GM12878 (cell line): ENCODE data around the gene MFN2. TPM values are rescaled to one million over a fixed set of nuclear protein-coding genes. Genes with fewer than 3 reads are reported as not detected.

Source experiments
- ATAC-seq: fragments of 200-7000 bp; cut with Tn5 transposase; 3 replicates; pipeline ENCODE4 v1.9.1; 2020; ENCODE audit warnings: mild to moderate bottlenecking, moderate library complexity
- BruUV-seq: library from RNA; stranded (reverse); fragments of 400-500 nt; replicated peaks from 2 replicates; lab custom pipeline; 2021; lab: Mats Ljungman, UMichigan
- CTCF ChIA-PET: fragments of 300-600 bp; sonication (Branson Sonifier 250); formaldehyde crosslinking; extraction: SDS; loops from one replicate; lab custom pipeline; 2021; ENCODE audit warnings: inconsistent platforms; lab: Yijun Ruan, JAX
- POLR2A ChIA-PET: fragments of 350-600 bp; formaldehyde crosslinking; extraction: SDS; loops from one replicate; lab custom pipeline; 2021; ENCODE audit warnings: inconsistent platforms; lab: Charles Lee
- RAD21 ChIA-PET: fragments of 300-600 bp; sonication (Branson Sonifier 250); formaldehyde crosslinking; loops from one replicate; lab custom pipeline; 2023; ENCODE audit warnings: antibody characterized with exemption; ENCODE audit not compliant: unreplicated experiment; lab: Charles Lee
- SMC1A ChIA-PET: fragments of 300-600 bp; sonication (Branson Sonifier 250); formaldehyde crosslinking; loops from one replicate; lab custom pipeline; 2023; ENCODE audit not compliant: unreplicated experiment, uncharacterized antibody; lab: Charles Lee
- DNase-seq: peaks from one replicate; pipeline ENCODE4 v3.0.0-alpha.2; 2011; ENCODE audit warnings: low read depth, low spot score
- FAIRE-seq: peaks from 3 replicates; lab custom pipeline; 2011; peaks lifted over from hg19 to GRCh38; lab: Jason Lieb, UNC
- H2AFZ ChIP-seq: 2 replicates; pipeline ENCODE4 v1.6.0; 2011; ENCODE audit warnings: low read depth, low read length, control low read depth; ENCODE audit not compliant: control insufficient read depth
- H3K27ac ChIP-seq: 2 replicates; pipeline ENCODE4 v1.5.1; 2011; ENCODE audit warnings: control low read depth; ENCODE audit not compliant: control insufficient read depth, insufficient read depth
- H3K27me3 ChIP-seq, 2 experiments: replicated peaks in 1 of 2; 2 replicates each; pipeline versions ENCODE4 v1.6.0 to v1.6.1; 2011; ENCODE audit warnings: low read length in 1 of 2; ENCODE audit not compliant: control insufficient read depth in 2 of 2, insufficient read depth in 2 of 2
- H3K36me3 ChIP-seq, 2 experiments: 2 replicates each; pipeline ENCODE4 v1.5.1; 2011; ENCODE audit warnings: low read length in 1 of 2; ENCODE audit not compliant: control insufficient read depth in 2 of 2, insufficient read depth in 2 of 2
- H3K4me1 ChIP-seq: 2 replicates; pipeline ENCODE4 v1.6.1; 2011; ENCODE audit warnings: mild to moderate bottlenecking, low read length, moderate library complexity, mixed read lengths; ENCODE audit not compliant: control insufficient read depth, insufficient read depth
- H3K4me2 ChIP-seq: 2 replicates; pipeline ENCODE4 v1.6.0; 2011; ENCODE audit warnings: control low read depth; ENCODE audit not compliant: control insufficient read depth, insufficient read depth
- H3K4me3 ChIP-seq: fragments of 200-600 bp; sonication (generic); 2 replicates; pipeline ENCODE4 v1.5.1; 2016
- H3K79me2 ChIP-seq: 2 replicates; pipeline ENCODE4 v1.6.0; 2011; ENCODE audit warnings: low read length; ENCODE audit not compliant: control insufficient read depth, insufficient read depth
- H3K9ac ChIP-seq: 2 replicates; pipeline ENCODE4 v1.8.0; 2011; ENCODE audit warnings: low read length, control low read depth, mixed read lengths; ENCODE audit not compliant: control insufficient read depth, insufficient read depth
- H3K9me3 ChIP-seq: replicated peaks from 3 replicates; pipeline ENCODE4 v1.5.1; 2011; ENCODE audit warnings: mild to moderate bottlenecking, low read length; ENCODE audit not compliant: control insufficient read depth, insufficient read depth
- H4K20me1 ChIP-seq: 2 replicates; pipeline ENCODE4 v1.6.0; 2011; ENCODE audit not compliant: control insufficient read depth, insufficient read depth
- BRCA1 ChIP-seq: IDR thresholded peaks from 2 replicates; pipeline ENCODE4 v1.6.1; 2011; ENCODE audit warnings: low read depth, low read length, improper control_type of control experiment
- CEBPZ ChIP-seq: fragments of 150-350 bp; IDR thresholded peaks from 2 replicates; pipeline ENCODE4 v1.6.1; 2016; ENCODE audit warnings: low read depth, low read length
- CREM ChIP-seq: IDR thresholded peaks from 2 replicates; pipeline ENCODE4 v1.6.1; 2014; ENCODE audit warnings: antibody characterized with exemption, low read depth
- GABPA ChIP-seq: IDR thresholded peaks from 2 replicates; pipeline ENCODE4 v1.6.1; 2014; ENCODE audit warnings: antibody characterized with exemption, low read depth, mild to moderate bottlenecking, inconsistent platforms
- RBBP5 ChIP-seq: fragments of 200-600 bp; sonication (generic); conservative IDR thresholded peaks from 2 replicates; pipeline ENCODE4 v1.6.1; 2016
- SMARCA5 ChIP-seq: fragments of 450-650 bp; IDR thresholded peaks from 2 replicates; pipeline ENCODE4 v1.6.1; 2017; ENCODE audit warnings: mild to moderate bottlenecking
- WGBS: methylation state at CpG from one replicate; pipeline ENCODE4 v1.1.6; 2016; ENCODE audit warnings: low lambda C conversion rate; ENCODE audit not compliant: insufficient replicate concordance, insufficient coverage; ENCODE audit errors: missing lambda C conversion rate; 5-methylcytosine and 5-hydroxymethylcytosine counted together
- in situ Hi-C: fragments of 300-500 bp; cut with MboI; formaldehyde crosslinking; loops from 9 replicates; pipeline ENCODE4 v1.14.3; 2018; ENCODE audit warnings: mixed read lengths
- intact Hi-C: fragments of 100-400 bp; cut with micrococcal nuclease; formaldehyde crosslinking; loops from one replicate; pipeline ENCODE4 v1.14.2; 2022; ENCODE audit not compliant: unreplicated experiment
- polyA plus RNA-seq, 11 experiments: library from polyadenylated mRNA; depleted of rRNA in 4 of 11; unstranded in 6 of 11; stranded (reverse) in 5 of 11; fragments of >200 nt; fragmentation: Nextera tagmentation in 4 of 11; fragmentation: Illumina TruSeq in 1 of 11; extraction: Ambion mirVana in 4 of 11; extraction: Trizol in 1 of 11; gene quantifications; 1 replicate in 1 of 11; 2 replicates in 10 of 11; pipeline versions ENCODE4 v1.2.1 to v1.2.3, GENCODE V29; 2011 to 2016; ENCODE audit warnings: inconsistent platforms in 2 of 11, missing spikeins in 2 of 11, low read depth in 1 of 11
- total RNA-seq, 4 experiments: library from RNA; depleted of rRNA in 3 of 4; stranded (reverse); fragments of >200 nt in 3 of 4; fragmentation: Illumina TruSeq in 1 of 4; extraction: Trizol in 1 of 4; gene quantifications; 2 replicates each; pipeline versions ENCODE4 v1.2.1 to v1.2.3, GENCODE V29; 2013 to 2021

Gene MFN2
- total and polyA plus RNA-seq, 10 of the 15 experiments (the other 5 are each of a cell fraction or from before 2014, with no cell fraction given): 5.3 to 64.4 (median 48.1) TPM

GRCh38 chr1:11957398-11957797 is 22.8 kb upstream of the MFN2 start:
- TF ChIP-seq CREM (no peak), BRCA1 (no peak), GABPA (no peak), SMARCA5 (no peak), CEBPZ (no peak), RBBP5 (no peak)
- ChIA-PET POLR2A (no interaction called here), SMC1A (no interaction called here), CTCF (no interaction called here), RAD21 (no interaction called here)
- no peak overlapping the region for H3K27ac ChIP-seq
- no peak overlapping the region for H3K9ac ChIP-seq
- no peaks in the 10 kb centered on the region for H4K20me1 ChIP-seq
- H2AFZ ChIP-seq: no peak overlapping the region
- H3K4me1 ChIP-seq: no peaks in the 10 kb centered on the region
- DNase-seq (no peak), FAIRE-seq (no peak), ATAC-seq (no peak)
- H3K9me3 ChIP-seq: no peaks in the 10 kb centered on the region
- BruUV-seq: no TSS peak
- intact Hi-C loops: no loop called here
- H3K4me3 ChIP-seq: no peak overlapping the region
- in situ Hi-C loops: no loop called here
- H3K4me2 ChIP-seq: no peak overlapping the region
- WGBS: 88% methylated on average over 5 of the region's 5 CpGs
- no peaks in the 10 kb centered on the region for H3K79me2 ChIP-seq
- H3K36me3 ChIP-seq: peaks cover 1 to 7% of the 10 kb centered on the region in 2 experiments; a peak in 3 of 4 replicates
- H3K27me3 ChIP-seq: no peaks in the 10 kb centered on the region
